ENCODE data around the gene SLC8B1.

Gene SLC8B1

GRCh38 chr12:113266106-113266895 lies 68.6 kb downstream of the SLC8B1 start:
- no peak for DNase-seq

DNA sequence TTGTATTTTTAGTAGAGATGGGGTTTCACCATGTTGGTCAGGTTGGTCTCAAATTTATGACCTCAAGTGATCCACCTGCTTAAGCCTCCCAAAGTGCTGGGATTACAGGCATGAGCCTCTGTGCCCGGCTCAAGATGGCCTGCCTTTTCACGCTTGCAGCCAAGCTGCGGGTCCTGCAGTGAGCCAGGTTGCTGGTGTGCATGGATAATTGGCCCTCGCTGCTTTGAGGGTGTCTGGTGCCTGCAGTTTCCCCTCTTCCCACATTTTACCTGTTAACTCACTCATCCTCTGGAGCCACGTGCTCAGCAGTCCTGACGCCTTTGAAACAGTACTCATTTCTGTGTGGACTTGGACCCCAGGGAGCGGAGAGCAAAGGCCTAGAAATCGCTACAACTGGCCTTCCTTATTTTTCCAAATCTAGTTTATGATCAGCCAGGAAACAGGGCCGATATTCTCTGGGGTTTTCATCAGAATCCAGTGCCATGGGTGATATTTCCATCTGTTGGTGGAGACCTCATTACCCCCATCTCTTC lies 71.4 kb downstream of the SLC8B1 start:
- no peak for DNase-seq

GRCh38 chr12:113262710-113263109 lies 72.2 kb downstream of the SLC8B1 start:
- no peak for DNase-seq

- DNase-seq = no peak
Observed at GRCh38 chr12:113261847-113262470, 73.0 kb downstream of the SLC8B1 start.

DNA sequence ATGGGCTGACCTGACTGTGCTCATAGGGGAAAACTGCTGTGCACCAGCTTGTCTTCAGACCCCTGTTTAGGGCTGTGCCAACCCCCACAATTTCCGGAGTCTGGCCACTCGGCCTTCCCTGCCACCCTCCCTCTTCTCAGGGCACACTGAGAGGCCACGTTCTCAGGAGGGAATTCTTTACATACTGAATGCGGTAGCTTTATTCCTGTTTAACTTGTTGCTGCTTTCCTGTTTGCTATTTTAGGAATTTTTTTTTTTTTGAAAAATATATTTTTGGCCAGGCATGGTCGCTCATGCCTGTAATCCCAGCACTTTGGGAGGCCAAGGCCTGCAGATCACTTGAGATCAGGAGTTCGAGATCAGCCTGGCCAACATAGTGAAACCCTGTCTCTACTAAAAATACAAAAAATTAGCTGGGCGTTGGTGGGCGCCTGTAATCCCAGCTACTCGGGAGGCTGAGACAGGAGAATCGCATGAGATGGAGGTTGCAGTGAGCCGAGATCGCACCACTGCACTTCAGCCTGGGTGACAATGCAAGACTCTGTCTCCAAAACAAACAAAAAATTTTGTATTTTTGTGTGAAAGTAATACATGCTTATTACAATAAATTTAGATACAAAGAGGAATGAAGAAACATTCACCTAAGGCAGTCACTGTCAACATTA lies 74.1 kb downstream of the SLC8B1 start:
- DNase-seq = no peak

DNA sequence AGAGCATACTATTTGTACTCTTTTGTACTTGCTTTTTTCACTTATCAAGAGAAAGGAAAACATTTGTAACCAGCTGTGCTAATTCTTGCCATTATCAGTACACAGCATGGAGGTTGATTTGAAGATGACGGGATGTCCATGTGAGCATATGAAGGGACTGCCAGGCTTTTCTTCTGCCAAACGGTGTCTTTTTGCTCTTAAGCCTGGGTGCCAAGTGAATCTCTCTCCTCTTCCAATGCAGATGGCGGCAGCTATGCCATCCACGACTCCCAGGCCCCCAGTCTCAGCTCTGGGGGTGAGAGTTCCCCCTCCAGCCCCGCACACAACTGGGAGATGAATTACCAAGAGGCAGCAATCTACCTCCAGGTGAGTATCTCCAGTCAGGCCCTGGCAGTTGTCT lies 74.8 kb downstream of the SLC8B1 start:
- no peak for DNase-seq

GRCh38 chr12:113257564-113257963 lies 77.3 kb downstream of the SLC8B1 start:
- DNase-seq = no peak

DNA sequence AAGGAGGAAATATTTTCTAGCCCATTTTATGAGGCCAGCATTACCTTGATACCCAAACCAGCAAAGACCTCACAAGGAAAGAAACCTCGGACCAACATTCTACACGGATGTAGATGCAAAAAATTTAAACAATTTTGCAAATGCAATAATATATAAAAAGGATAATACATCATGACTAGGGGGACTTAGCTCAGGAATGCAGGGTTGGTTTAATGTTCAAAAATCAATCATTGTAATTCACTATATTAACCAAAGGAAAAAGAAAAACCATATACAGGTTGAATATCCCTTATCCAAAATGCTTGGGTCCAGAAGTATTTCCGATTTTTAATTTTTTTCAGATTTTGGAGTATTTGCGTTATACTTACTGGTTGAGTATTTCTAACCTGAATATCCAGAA lies 80.6 kb downstream of the SLC8B1 start:
- DNase-seq = no peak

DNA sequence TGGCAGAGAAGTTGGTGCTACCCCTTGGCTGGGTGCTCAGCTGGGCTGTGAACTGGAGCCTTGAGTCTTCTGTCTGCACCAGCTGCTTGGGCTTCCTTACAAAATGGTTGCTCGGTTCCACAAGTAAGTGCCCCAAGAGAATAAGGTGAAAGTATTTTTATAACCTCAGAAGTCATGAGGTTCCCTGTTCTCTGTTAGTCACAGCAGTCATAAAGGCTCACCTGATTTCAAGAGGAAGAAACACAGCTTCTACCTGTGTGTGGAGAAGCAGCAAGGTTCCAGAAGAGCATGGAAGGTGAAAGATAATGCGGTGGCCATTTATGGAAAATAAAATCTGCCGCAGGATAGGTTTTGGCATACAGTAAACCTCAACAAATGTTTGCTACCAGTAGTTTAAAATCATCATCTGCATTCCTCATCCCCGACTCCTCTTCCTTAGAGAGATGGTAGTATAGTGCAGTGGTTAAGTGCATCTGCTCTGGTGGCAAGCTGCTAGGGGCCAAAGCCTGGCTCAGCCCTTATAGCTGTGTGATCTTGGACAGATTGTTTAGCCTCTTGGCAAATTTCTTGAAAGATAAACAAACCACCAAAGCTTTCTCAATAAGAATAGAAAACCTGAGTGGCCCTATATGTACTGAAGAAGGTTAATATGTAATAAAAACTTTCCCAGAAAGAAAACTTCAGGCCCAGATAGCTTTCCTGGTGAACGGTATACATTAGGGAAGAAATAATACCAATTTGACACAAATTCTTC lies 81.2 kb downstream of the SLC8B1 start:
- no peak for DNase-seq

GRCh38 chr12:113252494-113252893 lies 82.4 kb downstream of the SLC8B1 start:
- DNase-seq = peak; percentile 18

DNA sequence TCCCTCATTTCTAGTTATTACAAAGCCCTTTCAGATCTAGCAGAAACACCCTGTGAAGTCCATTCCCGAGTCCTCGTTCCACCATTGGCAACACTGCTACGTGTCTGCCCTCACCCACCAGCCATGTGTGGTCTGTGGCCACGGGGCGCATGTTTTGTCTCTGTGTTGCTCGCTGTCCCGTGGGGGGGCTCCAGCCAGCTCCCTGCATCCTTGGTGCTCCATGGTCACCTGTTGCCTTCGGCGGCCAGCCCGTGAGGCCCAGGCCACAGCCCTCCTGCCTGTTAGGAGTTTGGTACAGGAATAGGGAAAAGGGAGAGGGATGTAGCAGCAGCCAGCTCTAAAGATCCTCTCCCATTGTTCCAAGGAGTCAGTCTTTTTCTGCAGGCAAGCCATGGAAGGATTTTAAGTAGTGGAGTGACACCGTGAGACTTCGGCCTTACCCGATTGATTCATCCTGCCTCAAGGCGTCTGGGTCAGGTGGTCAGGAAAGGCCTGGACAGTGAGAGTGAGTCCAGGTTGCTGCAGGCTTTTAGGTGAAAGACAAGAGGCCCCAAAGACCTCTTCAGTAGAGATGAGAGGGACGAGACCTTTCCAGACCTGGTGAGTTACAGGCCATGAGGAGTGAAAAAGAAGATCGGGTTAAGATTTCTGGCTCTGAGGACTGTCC lies 83.4 kb downstream of the SLC8B1 start:
- DNase-seq = no peak

DNA sequence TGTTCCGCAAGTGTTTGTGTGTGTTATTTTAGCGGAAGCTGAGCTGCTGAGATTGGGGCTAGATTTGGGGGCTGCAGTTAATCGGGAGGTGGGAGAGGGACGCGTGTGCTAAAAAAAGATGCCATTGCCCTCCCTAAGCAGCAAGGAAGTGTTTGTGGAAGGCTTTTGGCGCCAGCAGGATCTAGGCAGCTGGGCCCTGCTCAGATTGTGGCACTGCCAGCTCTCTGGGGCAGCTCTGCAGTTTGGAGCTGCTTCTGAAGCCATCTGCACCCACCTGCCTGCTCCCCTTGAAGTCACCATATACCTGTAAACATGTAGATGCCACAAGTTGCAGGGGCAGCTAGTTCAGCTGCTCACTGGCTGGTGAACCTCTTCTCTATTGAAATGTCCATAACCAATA lies 84.9 kb downstream of the SLC8B1 start:
- DNase-seq = no peak

DNA sequence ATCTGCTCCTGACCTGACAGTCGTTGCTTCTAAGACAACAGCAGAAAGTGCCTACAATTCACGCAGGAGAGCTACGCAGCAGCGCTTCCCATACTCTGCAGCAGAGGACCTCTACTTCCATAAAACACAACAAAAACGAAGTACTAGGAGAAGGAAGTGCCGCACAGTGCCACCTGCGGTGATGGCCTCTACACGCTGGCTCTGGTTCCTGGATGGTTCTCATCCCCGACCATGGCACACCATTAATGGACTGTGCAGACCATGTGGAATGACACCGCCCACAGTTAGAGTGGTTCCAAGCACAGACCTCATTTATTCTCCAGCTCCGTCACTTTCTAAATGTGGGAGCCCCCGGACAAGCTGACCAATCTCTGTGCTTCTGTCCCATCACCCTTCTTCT lies 85.4 kb downstream of the SLC8B1 start:
- DNase-seq = no peak

GRCh38 chr12:113248842-113249435 lies 86.0 kb downstream of the SLC8B1 start:
- DNase-seq = no peak
